IMR-90 (cell line): ENCODE results near the gene FBXL16.

Experiments
- BHLHE40 ChIP-seq: fragments of 150-350 bp; IDR thresholded peaks from 2 replicates; pipeline ENCODE4 v1.6.1; 2016; ENCODE audit warnings: mild to moderate bottlenecking, low read depth, low read length
- CEBPB ChIP-seq: IDR thresholded peaks from 2 replicates; pipeline ENCODE4 v1.6.1; 2012; ENCODE audit warnings: low read depth, low read length, improper control_type of control experiment
- CHD1 ChIP-seq: IDR thresholded peaks from 2 replicates; pipeline ENCODE4 v1.6.1; 2012; ENCODE audit warnings: low read depth, low read length, improper control_type of control experiment
- FOS ChIP-seq: fragments of 150-350 bp; IDR thresholded peaks from 2 replicates; pipeline ENCODE4 v1.6.1; 2016; ENCODE audit warnings: low read depth, low read length
- MAFK ChIP-seq: IDR thresholded peaks from 2 replicates; pipeline ENCODE4 v1.6.1; 2012; ENCODE audit warnings: low read depth, low read length, improper control_type of control experiment
- MAZ ChIP-seq: IDR thresholded peaks from 2 replicates; pipeline ENCODE4 v1.6.1; 2012; ENCODE audit warnings: low read depth, mild to moderate bottlenecking, low read length, improper control_type of control experiment, moderate library complexity, borderline replicate concordance
- MXI1 ChIP-seq: IDR thresholded peaks from 2 replicates; pipeline ENCODE4 v1.6.1; 2012; ENCODE audit warnings: low read depth, mild to moderate bottlenecking, low read length, moderate library complexity, borderline replicate concordance
- POLR2A ChIP-seq: IDR thresholded peaks from 2 replicates; pipeline ENCODE4 v1.6.1; 2012; ENCODE audit warnings: mild to moderate bottlenecking, low read depth, low read length
- RAD21 ChIP-seq: IDR thresholded peaks from 2 replicates; pipeline ENCODE4 v1.6.1; 2012; ENCODE audit warnings: low read length, improper control_type of control experiment
- RCOR1 ChIP-seq: IDR thresholded peaks from 2 replicates; pipeline ENCODE4 v1.6.1; 2012; ENCODE audit warnings: mild to moderate bottlenecking, low read length, improper control_type of control experiment; ENCODE audit not compliant: insufficient replicate concordance
- RFX5 ChIP-seq: IDR thresholded peaks from 2 replicates; pipeline ENCODE4 v1.8.0; 2012; ENCODE audit warnings: low read depth, mild to moderate bottlenecking, low read length, moderate library complexity
- TF ChIP-seq, protein P1 (sequence below): conservative IDR thresholded peaks from 2 replicates; pipeline ENCODE4 v1.5.1; 2012; ENCODE audit warnings: mild to moderate bottlenecking, low read depth, low read length, improper control_type of control experiment

DNA sequence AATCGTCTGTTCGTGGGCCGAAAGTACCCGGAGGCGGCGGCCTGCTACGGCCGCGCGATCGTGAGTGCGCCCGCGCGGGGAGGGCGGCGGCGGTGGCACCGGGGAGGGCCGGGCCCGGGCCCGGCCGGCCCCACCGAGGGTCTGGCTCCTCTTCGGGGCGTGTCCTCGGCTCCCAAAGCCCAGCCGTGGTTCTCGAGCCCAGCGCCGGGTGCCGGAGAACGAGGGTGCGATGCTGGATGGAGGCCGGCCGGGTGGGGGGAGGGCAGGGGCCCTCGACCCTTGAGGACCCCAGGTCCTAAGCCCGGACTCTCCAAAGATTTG lies 25.0 kb downstream of the FBXL16 start:
- TF ChIP-seq, protein P1, sequence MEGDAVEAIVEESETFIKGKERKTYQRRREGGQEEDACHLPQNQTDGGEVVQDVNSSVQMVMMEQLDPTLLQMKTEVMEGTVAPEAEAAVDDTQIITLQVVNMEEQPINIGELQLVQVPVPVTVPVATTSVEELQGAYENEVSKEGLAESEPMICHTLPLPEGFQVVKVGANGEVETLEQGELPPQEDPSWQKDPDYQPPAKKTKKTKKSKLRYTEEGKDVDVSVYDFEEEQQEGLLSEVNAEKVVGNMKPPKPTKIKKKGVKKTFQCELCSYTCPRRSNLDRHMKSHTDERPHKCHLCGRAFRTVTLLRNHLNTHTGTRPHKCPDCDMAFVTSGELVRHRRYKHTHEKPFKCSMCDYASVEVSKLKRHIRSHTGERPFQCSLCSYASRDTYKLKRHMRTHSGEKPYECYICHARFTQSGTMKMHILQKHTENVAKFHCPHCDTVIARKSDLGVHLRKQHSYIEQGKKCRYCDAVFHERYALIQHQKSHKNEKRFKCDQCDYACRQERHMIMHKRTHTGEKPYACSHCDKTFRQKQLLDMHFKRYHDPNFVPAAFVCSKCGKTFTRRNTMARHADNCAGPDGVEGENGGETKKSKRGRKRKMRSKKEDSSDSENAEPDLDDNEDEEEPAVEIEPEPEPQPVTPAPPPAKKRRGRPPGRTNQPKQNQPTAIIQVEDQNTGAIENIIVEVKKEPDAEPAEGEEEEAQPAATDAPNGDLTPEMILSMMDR: no peak
- TF ChIP-seq RAD21: no peak
- TF ChIP-seq POLR2A: no peak
- no peak for TF ChIP-seq RCOR1
- no peak for TF ChIP-seq CEBPB
- no peak for TF ChIP-seq MAFK
- TF ChIP-seq MAZ: no peak
- no peak for TF ChIP-seq BHLHE40
- no peak for TF ChIP-seq FOS
- TF ChIP-seq MXI1: no peak
- TF ChIP-seq CHD1: no peak
- no peak for TF ChIP-seq RFX5
